ENCODE results near the gene NCOR2. TPM values are rescaled to one million over a fixed set of nuclear protein-coding genes. Genes with fewer than 3 reads are reported as not detected.

The NCOR2 gene
- total and polyA plus RNA-seq, 11 donors, result 62.1 to 184 (median 127) TPM

- H3K27ac ChIP-seq, result no peak overlapping the region
- peak in 2 of 4 donors; percentile 1 to 3 for ATAC-seq
- peaks cover 5 to 78% (median 59%) of the 10 kb centered on the region in 12 donors for H3K4me1 ChIP-seq
Observed at GRCh38 chr12:124543590-124544310, 23.7 kb downstream of the NCOR2 start.

GRCh38 chr12:124543052-124543589 lies 24.3 kb downstream of the NCOR2 start:
- Histone ChIP-seq H3K9me3 (no peaks in the 10 kb centered on the region), H3K4me1 (peaks cover 12 to 79% (median 60%) of the 10 kb centered on the region in 12 donors), H3K36me3 (peaks cover 0 to 9% (median 0%) of the 10 kb centered on the region in 9 donors), H3K27me3 (no peaks in the 10 kb centered on the region), H3K27ac (no peak overlapping the region), H3K4me3 (peak overlapping the region in 1 of 12 donors; percentile 16)
- DNase-seq (no peak), ATAC-seq (peak in 2 of 4 donors; percentile 7 to 47)
- intact Hi-C loops (cut with DNase I), result no loop called here
- WGBS, 4 donors, result 45 to 55% (median 48%) methylated on average over 10 to 20 of the region's 20 CpGs
- TF ChIP-seq CTCF (IDR thresholded peaks at IDR 0.05), result no peak
- TF ChIP-seq POLR2A (IDR thresholded peaks at IDR 0.05), result no peak

More at GRCh38 chr12:124543590-124544310, 23.7 kb downstream of the NCOR2 start:
- Histone ChIP-seq H3K9me3 (no peaks in the 10 kb centered on the region), H3K27me3 (no peaks in the 10 kb centered on the region), H3K4me3 (peak overlapping the region in 2 of 12 donors; percentile 6 to 16), H3K36me3 (peaks cover 0 to 9% (median 0%) of the 10 kb centered on the region in 9 donors)
- DNase-seq, result no peak
- no peak for TF ChIP-seq CTCF (IDR thresholded peaks at IDR 0.05)
- TF ChIP-seq POLR2A (IDR thresholded peaks at IDR 0.05), result no peak
- intact Hi-C loops (cut with DNase I), result no loop called here
- WGBS, 4 donors, result 46 to 62% (median 51%) methylated on average over 35 to 37 of the region's 37 CpGs

DNA sequence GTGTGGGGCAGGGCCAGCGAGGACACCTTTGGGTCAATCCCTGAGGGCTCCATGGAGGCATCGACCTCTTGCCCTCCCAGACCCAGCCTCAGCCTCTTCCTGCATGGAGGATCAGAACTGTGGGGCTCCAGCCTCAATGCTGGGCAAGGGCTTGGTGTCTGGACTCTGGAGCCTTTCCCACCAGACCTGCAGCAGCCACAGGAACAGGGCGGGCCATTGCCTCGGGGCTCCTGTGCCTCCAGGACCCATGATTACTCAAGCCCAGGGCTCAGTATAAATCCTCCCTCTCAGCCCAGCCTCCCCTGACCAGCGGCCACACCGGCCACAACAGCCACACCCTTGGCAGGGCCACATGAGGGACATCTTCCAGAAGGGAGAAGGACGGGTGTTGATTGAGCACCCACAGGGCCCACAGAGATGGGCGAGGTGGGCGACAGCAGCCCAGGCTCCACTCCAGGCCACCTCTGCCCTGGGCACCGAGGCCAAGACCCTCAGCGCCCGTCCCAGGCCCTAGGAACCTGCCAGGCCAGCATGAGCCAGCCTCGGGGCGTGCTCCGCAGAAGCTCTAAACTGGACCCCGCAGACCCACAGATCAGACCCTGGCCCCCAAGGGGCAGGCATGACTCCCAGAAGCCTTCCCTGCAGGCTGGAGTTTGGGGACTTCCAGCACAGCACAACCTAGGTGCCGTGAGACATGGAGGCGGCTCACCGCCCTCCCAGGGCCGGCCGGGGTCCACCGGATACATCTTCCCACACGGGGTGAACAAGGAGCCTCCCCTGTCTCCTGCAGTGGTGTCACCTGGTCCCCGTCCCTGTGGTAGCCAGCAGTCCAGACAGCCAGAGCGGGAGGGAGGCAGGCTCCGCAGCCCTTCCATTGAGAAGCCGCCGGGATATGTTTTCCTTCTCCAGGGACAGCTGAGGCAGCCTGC lies 25.1 kb downstream of the NCOR2 start:
- DNase-seq (no peak), ATAC-seq (peak in 1 of 4 donors; percentile 4)
- H3K36me3 ChIP-seq, result peaks cover 0 to 1% (median 0%) of the 10 kb centered on the region in 9 donors
- intact Hi-C loops (cut with DNase I), result no loop called here
- H3K9me3 ChIP-seq, result no peaks in the 10 kb centered on the region
- H3K4me1 ChIP-seq, result peaks cover 12 to 85% (median 68%) of the 10 kb centered on the region in 12 donors
- no peak overlapping the region for H3K4me3 ChIP-seq
- WGBS, 4 donors, result 77 to 84% (median 82%) methylated on average over 23 to 28 of the region's 28 CpGs
- TF ChIP-seq POLR2A (IDR thresholded peaks at IDR 0.05), result no peak
- TF ChIP-seq CTCF (IDR thresholded peaks at IDR 0.05), result no peak
- no peaks in the 10 kb centered on the region for H3K27me3 ChIP-seq
- no peak overlapping the region for H3K27ac ChIP-seq

Measured in heart left ventricle (tissue), 16 donors.